Uterus (tissue), 4 donors: ENCODE results near the gene KCNK6. TPM values are rescaled to one million over a fixed set of nuclear protein-coding genes. Genes with fewer than 3 reads are reported as not detected.

Experiments
- DNase-seq, 2 donors: peaks; one replicate each; pipeline ENCODE4 v3.0.0-alpha.2; 2019 to 2020
- H3K27ac ChIP-seq, 2 donors: fragments of 200-600 bp; sonication (generic); 1 replicate in 1 of 2; 2 replicates in 1 of 2; pipeline ENCODE4 v1.5.1; 2016 to 2018
- H3K27me3 ChIP-seq, 2 donors: fragments of 200-600 bp; sonication (generic); one replicate each; pipeline ENCODE4 v1.5.1; 2018 to 2019; ENCODE audit warnings: control low read depth in 1 of 2
- H3K36me3 ChIP-seq, 2 donors: fragments of 200-600 bp; sonication (generic); one replicate each; pipeline ENCODE4 v1.5.1; 2019; ENCODE audit warnings: control low read depth in 1 of 2
- H3K4me1 ChIP-seq, 2 donors: fragments of 200-600 bp; sonication (generic); one replicate each; pipeline ENCODE4 v1.5.1; 2018 to 2019; ENCODE audit warnings: control low read depth in 1 of 2
- H3K4me3 ChIP-seq, 2 donors: fragments of 200-600 bp; sonication (generic); 1 replicate in 1 of 2; 2 replicates in 1 of 2; pipeline ENCODE4 v1.5.1; 2018 to 2019; ENCODE audit warnings: mild to moderate bottlenecking in 1 of 2
- H3K9me3 ChIP-seq, 2 donors: fragments of 200-600 bp; sonication (generic); one replicate each; pipeline ENCODE4 v1.5.1; 2019; ENCODE audit warnings: control low read depth in 1 of 2
- POLR2A ChIP-seq, 2 donors: fragments of 450-650 bp; IDR thresholded peaks; one replicate each; pipeline ENCODE4 v1.6.1; 2016; ENCODE audit warnings: antibody characterized with exemption in 2 of 2, mild to moderate bottlenecking in 1 of 2, moderate library complexity in 1 of 2
- intact Hi-C: fragments of 100-400 bp; cut with DNase I; formaldehyde crosslinking; loops from one replicate; pipeline ENCODE4 v1.15.1; 2023; ENCODE audit warnings: low total_unique reads
- total RNA-seq, 4 donors: library from RNA; depleted of rRNA in 3 of 4; stranded (reverse); fragments of >200 nt in 3 of 4; gene quantifications; one replicate each; pipeline versions ENCODE4 v1.1.0 to v1.2.4, GENCODE V29; 2014 to 2023
- TF ChIP-seq, protein P1 (sequence below), 4 experiments: fragments of 200-600 bp in 2 of 4; fragments of 450-650 bp in 2 of 4; sonication (generic) in 2 of 4; IDR thresholded peaks; one replicate each; pipeline ENCODE4 v1.5.1; 2016 to 2019; ENCODE audit warnings: antibody characterized with exemption in 4 of 4, mild to moderate bottlenecking in 2 of 4, moderate library complexity in 1 of 4
- donor health status: DM: yes; HTN: yes; CAD: no.

The KCNK6 gene
- total RNA-seq, 4 donors from 2014 or later: 0.59 to 60.6 (median 4.3) TPM

DNA sequence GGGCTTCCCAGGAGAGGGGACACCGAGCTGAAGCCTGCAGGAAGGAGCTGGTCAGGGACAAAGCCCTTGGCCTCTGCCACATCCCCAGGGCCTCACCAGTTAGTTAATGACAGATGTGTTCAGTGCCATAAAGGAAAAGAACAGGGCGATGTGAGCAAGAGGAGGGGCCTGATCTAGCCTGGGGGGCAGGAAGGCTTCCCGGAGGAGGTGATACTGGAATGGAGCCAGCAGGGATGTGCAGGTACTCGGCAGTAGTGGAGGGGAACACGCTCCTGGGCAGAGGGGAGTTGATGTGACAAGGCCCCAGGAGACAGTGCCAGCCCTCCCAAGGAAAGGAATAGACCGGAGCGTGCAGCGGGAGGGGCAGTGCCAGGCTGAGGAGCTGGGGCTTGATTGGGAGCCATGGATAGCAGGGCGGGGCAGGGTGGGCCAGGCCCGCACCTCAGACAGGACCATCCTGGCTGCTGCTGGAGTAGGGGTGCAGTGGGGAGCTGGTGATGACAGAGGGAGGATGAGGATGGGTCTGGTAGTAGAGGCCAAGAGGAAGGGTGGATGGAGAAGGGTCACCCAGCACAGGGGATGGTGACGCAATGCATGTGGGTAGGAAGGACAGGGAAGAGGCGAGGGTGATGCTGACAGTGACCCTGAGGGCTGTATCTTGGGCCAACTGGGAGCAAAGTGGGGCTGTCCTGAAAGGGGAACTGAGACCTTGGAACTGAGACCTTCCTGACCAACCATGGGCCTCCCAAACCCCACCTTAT lies 11.5 kb upstream of the KCNK6 start:
- TF ChIP-seq, protein P1, sequence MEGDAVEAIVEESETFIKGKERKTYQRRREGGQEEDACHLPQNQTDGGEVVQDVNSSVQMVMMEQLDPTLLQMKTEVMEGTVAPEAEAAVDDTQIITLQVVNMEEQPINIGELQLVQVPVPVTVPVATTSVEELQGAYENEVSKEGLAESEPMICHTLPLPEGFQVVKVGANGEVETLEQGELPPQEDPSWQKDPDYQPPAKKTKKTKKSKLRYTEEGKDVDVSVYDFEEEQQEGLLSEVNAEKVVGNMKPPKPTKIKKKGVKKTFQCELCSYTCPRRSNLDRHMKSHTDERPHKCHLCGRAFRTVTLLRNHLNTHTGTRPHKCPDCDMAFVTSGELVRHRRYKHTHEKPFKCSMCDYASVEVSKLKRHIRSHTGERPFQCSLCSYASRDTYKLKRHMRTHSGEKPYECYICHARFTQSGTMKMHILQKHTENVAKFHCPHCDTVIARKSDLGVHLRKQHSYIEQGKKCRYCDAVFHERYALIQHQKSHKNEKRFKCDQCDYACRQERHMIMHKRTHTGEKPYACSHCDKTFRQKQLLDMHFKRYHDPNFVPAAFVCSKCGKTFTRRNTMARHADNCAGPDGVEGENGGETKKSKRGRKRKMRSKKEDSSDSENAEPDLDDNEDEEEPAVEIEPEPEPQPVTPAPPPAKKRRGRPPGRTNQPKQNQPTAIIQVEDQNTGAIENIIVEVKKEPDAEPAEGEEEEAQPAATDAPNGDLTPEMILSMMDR (IDR thresholded peaks at IDR 0.05): no peak
- no peak for TF ChIP-seq POLR2A (IDR thresholded peaks at IDR 0.05)
- H3K4me3 ChIP-seq: no peak overlapping the region
- intact Hi-C loops: no loop called here
- H3K4me1 ChIP-seq: no peaks in the 10 kb centered on the region
- no peak for DNase-seq
- no peak overlapping the region for H3K27ac ChIP-seq
- H3K27me3 ChIP-seq: no peaks in the 10 kb centered on the region
- H3K9me3 ChIP-seq: no peaks in the 10 kb centered on the region
- H3K36me3 ChIP-seq: no peaks in the 10 kb centered on the region

DNA sequence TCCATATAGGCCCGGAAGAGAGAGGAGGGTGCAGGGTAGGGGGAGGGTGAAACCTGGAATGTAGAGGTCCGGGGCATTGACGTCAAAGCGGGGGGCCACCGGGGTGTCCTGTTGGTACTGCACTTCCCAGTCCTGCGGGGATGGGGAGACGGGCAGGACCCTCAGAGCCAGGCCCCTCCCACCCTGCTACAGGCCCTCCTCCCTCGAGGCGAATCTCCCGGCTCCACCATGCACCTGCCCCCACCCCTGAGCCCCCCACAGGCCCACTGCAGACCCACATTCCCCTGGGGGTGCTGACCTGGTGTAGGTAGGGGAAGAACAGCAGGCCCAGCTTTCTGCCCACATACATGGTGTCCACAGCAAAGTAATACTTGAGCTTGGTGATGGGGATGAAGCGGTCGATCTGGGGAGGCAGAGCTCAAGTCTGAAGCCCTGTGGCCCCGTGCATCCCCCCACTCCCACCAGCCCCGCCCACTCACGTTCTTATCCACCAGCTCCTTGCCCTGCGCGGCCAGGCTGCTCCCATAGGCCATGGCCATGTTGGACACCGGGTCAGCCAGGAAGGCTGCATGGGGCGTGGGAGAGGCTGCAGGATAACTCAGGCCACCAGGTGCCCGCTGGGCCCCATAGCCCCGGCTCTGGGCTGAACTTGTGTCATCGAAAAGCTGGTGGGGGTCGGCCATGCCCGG lies 10.6 kb upstream of the KCNK6 start:
- no peaks in the 10 kb centered on the region for H3K36me3 ChIP-seq
- TF ChIP-seq, protein P1 (IDR thresholded peaks at IDR 0.05): no peak
- no peak for TF ChIP-seq POLR2A (IDR thresholded peaks at IDR 0.05)
- intact Hi-C loops: no loop called here

DNA sequence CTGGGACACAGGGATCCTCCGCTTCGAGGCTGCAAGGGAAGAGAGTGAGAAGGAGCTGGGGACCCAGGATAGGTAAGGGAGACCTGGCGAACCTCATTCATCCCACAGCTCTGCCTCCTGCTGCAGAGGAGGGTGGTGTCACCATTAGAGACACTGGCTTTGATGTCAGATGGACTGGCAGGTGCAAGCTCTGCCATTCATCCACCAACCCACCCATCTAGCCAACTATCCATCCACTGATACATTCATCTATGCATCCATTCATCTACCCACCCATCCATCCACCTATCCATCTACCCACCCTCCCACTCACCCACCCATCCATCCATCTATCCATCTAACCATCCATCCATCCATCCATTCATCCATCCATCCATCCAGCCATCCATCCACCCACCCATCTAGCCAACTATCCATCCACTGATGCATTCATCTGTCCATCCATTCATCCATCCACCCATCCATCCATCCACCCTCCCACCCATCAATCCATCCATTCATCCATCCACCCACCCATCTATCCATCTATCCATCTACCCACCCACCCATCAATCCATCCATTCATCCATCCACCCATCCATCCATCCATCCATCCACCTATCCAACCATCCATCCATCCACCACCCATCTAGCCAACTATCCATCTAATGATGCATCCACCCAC lies 9.9 kb upstream of the KCNK6 start:
- Histone ChIP-seq H3K36me3 (no peaks in the 10 kb centered on the region), H3K4me1 (no peaks in the 10 kb centered on the region), H3K9me3 (no peaks in the 10 kb centered on the region), H3K4me3 (no peak overlapping the region), H3K27me3 (no peaks in the 10 kb centered on the region), H3K27ac (no peak overlapping the region)
- no peak for DNase-seq
- intact Hi-C loops: no loop called here
- TF ChIP-seq POLR2A (IDR thresholded peaks at IDR 0.05): no peak
- TF ChIP-seq, protein P1 (IDR thresholded peaks at IDR 0.05): no peak

More for the DNA sequence above, 10.6 kb upstream of the KCNK6 start:
- no peak overlapping the region for H3K27ac ChIP-seq
- no peak for DNase-seq
- H3K4me3 ChIP-seq: no peak overlapping the region
- no peaks in the 10 kb centered on the region for H3K4me1 ChIP-seq
- H3K9me3 ChIP-seq: no peaks in the 10 kb centered on the region
- no peaks in the 10 kb centered on the region for H3K27me3 ChIP-seq

DNA sequence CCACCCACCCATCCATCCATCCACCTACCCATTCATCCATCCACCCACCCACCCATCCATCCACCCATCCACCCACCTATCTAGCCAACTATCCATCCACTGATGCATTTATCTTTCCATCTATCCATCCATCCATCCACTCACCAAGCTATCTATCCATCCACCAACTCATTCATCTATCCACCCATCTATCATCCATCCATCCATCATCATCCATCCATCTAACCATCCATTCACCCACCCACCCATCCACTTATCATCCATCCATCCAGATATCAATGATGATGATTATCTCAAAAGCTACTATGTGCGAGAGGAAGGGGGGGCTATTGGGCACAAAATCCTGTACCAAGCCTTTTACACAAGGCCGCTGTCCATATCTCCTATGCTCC lies 9.4 kb upstream of the KCNK6 start:
- Histone ChIP-seq H3K36me3 (no peaks in the 10 kb centered on the region), H3K9me3 (no peaks in the 10 kb centered on the region), H3K4me1 (peaks cover 0 to 3% of the 10 kb centered on the region in 2 donors), H3K27ac (no peak overlapping the region), H3K4me3 (no peak overlapping the region), H3K27me3 (no peaks in the 10 kb centered on the region)
- DNase-seq: no peak
- TF ChIP-seq POLR2A (IDR thresholded peaks at IDR 0.05): no peak
- intact Hi-C loops: no loop called here

DNA sequence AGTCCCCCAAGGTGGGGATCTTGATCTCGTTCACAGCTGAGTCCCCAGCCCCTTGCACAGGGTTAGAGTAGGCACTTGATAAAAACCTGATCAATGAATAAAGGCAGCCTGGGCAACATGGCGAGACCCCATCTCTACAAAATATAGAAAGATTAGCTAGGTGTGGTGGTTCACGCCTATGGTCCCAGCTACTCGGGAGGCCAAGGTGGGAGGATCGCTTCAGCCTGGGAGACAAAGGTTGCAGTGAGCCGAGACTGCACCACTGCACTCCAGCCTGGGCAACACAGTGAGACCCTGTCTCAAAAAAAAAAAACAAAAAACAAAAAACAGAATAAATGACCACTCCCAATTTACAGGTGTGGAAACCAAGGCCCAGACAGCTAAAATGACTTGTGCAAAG lies 8.7 kb upstream of the KCNK6 start:
- H3K9me3 ChIP-seq: no peaks in the 10 kb centered on the region
- no peak overlapping the region for H3K4me3 ChIP-seq
- intact Hi-C loops: no loop called here
- TF ChIP-seq POLR2A (IDR thresholded peaks at IDR 0.05): no peak
- TF ChIP-seq, protein P1 (IDR thresholded peaks at IDR 0.05): no peak
- H3K36me3 ChIP-seq: no peaks in the 10 kb centered on the region
- no peak for DNase-seq
- peaks cover 0 to 5% of the 10 kb centered on the region in 2 donors for H3K4me1 ChIP-seq
- H3K27ac ChIP-seq: no peak overlapping the region
- peaks cover 0 to 3% of the 10 kb centered on the region in 2 donors for H3K27me3 ChIP-seq
